Measurements from ENCODE around the gene DNAJB1.

DNA sequence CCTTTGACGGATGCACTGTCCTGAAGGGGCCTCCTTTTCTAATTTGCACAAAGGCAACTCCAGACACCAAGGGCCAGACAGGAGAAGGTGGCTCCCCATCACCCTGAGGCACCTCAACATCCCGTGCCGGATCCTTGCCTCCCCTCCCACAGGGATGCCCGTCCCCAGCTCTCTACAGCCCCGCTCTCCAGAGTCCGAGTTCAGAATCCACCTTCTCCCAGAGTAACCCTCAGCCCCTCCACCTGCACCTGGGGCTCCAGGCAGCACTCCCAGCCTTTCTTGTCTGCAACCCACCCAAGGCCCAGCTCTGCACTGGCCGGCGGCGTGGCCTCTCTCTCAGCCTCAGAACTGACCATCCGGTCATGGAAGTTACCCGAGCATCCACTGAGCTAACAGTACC, 48.9 kb upstream of the DNAJB1 start:
- TF ChIP-seq, protein P1, sequence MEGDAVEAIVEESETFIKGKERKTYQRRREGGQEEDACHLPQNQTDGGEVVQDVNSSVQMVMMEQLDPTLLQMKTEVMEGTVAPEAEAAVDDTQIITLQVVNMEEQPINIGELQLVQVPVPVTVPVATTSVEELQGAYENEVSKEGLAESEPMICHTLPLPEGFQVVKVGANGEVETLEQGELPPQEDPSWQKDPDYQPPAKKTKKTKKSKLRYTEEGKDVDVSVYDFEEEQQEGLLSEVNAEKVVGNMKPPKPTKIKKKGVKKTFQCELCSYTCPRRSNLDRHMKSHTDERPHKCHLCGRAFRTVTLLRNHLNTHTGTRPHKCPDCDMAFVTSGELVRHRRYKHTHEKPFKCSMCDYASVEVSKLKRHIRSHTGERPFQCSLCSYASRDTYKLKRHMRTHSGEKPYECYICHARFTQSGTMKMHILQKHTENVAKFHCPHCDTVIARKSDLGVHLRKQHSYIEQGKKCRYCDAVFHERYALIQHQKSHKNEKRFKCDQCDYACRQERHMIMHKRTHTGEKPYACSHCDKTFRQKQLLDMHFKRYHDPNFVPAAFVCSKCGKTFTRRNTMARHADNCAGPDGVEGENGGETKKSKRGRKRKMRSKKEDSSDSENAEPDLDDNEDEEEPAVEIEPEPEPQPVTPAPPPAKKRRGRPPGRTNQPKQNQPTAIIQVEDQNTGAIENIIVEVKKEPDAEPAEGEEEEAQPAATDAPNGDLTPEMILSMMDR (IDR thresholded peaks at IDR 0.05) = no peak
- TF ChIP-seq POLR2AphosphoS5 (IDR thresholded peaks at IDR 0.05) = no peak
- TF ChIP-seq POLR2A (IDR thresholded peaks at IDR 0.05) = no peak
- TF ChIP-seq EP300 (IDR thresholded peaks at IDR 0.05) = no peak
